ENCODE results near the gene PPIB.

DNA sequence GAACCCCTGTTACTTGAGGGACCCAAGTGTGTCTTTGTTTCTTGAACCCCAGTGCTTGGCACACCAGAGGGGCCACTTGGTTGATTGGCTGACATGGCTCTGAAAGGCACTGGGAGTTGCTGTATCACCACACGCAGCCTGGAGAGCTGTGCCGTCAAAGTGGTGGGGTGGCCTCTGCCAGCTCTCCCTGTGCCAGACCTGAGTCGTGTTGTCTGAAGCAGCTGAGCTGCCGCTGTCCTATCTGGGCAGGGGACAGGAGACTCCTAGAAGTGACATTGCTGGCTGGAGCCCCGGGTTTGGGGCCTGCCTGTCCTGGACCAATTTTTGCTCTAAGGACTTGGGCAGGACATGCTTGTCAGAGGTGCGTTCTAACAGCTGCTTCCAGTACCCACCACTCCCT lies 16.8 kb downstream of the PPIB start:
- TF ChIP-seq, protein P1, sequence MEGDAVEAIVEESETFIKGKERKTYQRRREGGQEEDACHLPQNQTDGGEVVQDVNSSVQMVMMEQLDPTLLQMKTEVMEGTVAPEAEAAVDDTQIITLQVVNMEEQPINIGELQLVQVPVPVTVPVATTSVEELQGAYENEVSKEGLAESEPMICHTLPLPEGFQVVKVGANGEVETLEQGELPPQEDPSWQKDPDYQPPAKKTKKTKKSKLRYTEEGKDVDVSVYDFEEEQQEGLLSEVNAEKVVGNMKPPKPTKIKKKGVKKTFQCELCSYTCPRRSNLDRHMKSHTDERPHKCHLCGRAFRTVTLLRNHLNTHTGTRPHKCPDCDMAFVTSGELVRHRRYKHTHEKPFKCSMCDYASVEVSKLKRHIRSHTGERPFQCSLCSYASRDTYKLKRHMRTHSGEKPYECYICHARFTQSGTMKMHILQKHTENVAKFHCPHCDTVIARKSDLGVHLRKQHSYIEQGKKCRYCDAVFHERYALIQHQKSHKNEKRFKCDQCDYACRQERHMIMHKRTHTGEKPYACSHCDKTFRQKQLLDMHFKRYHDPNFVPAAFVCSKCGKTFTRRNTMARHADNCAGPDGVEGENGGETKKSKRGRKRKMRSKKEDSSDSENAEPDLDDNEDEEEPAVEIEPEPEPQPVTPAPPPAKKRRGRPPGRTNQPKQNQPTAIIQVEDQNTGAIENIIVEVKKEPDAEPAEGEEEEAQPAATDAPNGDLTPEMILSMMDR (IDR thresholded peaks at IDR 0.05), result no peak
- no peak for TF ChIP-seq EZH2 (IDR thresholded peaks at IDR 0.05; ENCODE audit: borderline replicate concordance, insufficient read depth, low read depth, low read length, poor library complexity, severe bottlenecking)

Data from B cell (primary cell).